Measurements from ENCODE around the gene SAV1.

- TF ChIP-seq CTCF (conservative IDR thresholded peaks at IDR 0.05 in 1 of 2, IDR thresholded peaks at IDR 0.05 in 1 of 2; ENCODE audit: extremely low read depth in 1 of 2, insufficient read depth in 1 of 2, low read depth in 1 of 2, low read length in 2 of 2) = no peak
- TF ChIP-seq EZH2 (IDR thresholded peaks at IDR 0.05; ENCODE audit: borderline replicate concordance, low read length) = no peak
Measured at GRCh38 chr14:50615056-50615455, 53.0 kb downstream of the SAV1 start.
